HepG2 (cell line): Measurements from ENCODE around the gene NRK. TPM values are rescaled to one million over a fixed set of nuclear protein-coding genes. Genes with fewer than 3 reads are reported as not detected.

Experiments
- ETV5 ChIP-seq: IDR thresholded peaks from 2 replicates; pipeline ENCODE4 v1.6.1; 2018; ENCODE audit warnings: missing biosample characterization, missing genetic modification reagents, inconsistent platforms, borderline replicate concordance
- GATAD2A ChIP-seq: IDR thresholded peaks from 2 replicates; pipeline ENCODE4 v1.6.1; 2016
- JUN ChIP-seq: sonication (generic); formaldehyde crosslinking; IDR thresholded peaks from 2 replicates; pipeline ENCODE4 v1.4.0; 2020; ENCODE audit warnings: mild to moderate bottlenecking, missing genetic modification reagents
- PAF1 ChIP-seq: IDR thresholded peaks from 2 replicates; pipeline ENCODE4 v1.6.1; 2016; ENCODE audit warnings: missing genetic modification reagents, missing compliant biosample characterization
- PRPF4 ChIP-seq: fragments of 200-400 bp; formaldehyde crosslinking; IDR thresholded peaks from 2 replicates; pipeline ENCODE4 v1.6.1; 2016; ENCODE audit warnings: low read length, low read depth; ENCODE audit not compliant: poor library complexity, severe bottlenecking
- TBX2 ChIP-seq: sonication (generic); formaldehyde crosslinking; IDR thresholded peaks from 2 replicates; pipeline ENCODE4 v1.5.0; 2020; ENCODE audit warnings: missing genetic modification reagents, mild to moderate bottlenecking, borderline replicate concordance
- ZBTB38 ChIP-seq: sonication (generic); formaldehyde crosslinking; IDR thresholded peaks from 2 replicates; pipeline ENCODE4 v1.5.1; 2020; ENCODE audit warnings: mild to moderate bottlenecking, missing genetic modification reagents
- ZNF101 ChIP-seq: sonication (generic); formaldehyde crosslinking; IDR thresholded peaks from 2 replicates; pipeline ENCODE4 v1.4.0; 2020; ENCODE audit warnings: mild to moderate bottlenecking, low read depth, missing genetic modification reagents, borderline replicate concordance
- ZNF331 ChIP-seq: sonication (generic); formaldehyde crosslinking; IDR thresholded peaks from 2 replicates; pipeline ENCODE4 v1.4.0; 2020; ENCODE audit warnings: missing genetic modification reagents
- ZNF530 ChIP-seq: sonication (generic); formaldehyde crosslinking; IDR thresholded peaks from 2 replicates; pipeline ENCODE4 v1.5.0; 2020; ENCODE audit warnings: low read depth, mild to moderate bottlenecking, missing genetic modification reagents
- ZNF660 ChIP-seq: sonication (generic); formaldehyde crosslinking; IDR thresholded peaks from 2 replicates; pipeline ENCODE4 v1.5.1; 2020; ENCODE audit warnings: mild to moderate bottlenecking, low read depth, missing genetic modification reagents, borderline replicate concordance
- ZNF678 ChIP-seq: sonication (generic); formaldehyde crosslinking; IDR thresholded peaks from 2 replicates; pipeline ENCODE4 v1.4.0; 2020; ENCODE audit warnings: mild to moderate bottlenecking, missing genetic modification reagents
- ZNF7 ChIP-seq: IDR thresholded peaks from 2 replicates; pipeline ENCODE4 v1.6.1; 2016; ENCODE audit warnings: missing biosample characterization, missing genetic modification reagents
- ZNF878 ChIP-seq: sonication (generic); formaldehyde crosslinking; IDR thresholded peaks from 2 replicates; pipeline ENCODE4 v1.8.1; 2023; ENCODE audit warnings: mild to moderate bottlenecking, missing genetic modification reagents, moderate library complexity
- polyA plus RNA-seq, 8 experiments: library from polyadenylated mRNA; depleted of rRNA in 3 of 8; stranded (reverse) in 7 of 8; unstranded in 1 of 8; fragments of >200 nt; fragmentation: Illumina TruSeq in 4 of 8; extraction: Trizol in 4 of 8; gene quantifications; 2 replicates each; pipeline versions ENCODE4 v1.2.1 to v1.2.3, GENCODE V29; 2011 to 2016; ENCODE audit warnings: low read depth in 4 of 8, missing spikeins in 1 of 8, mixed read lengths in 1 of 8; ENCODE audit not compliant: insufficient read depth in 1 of 8
- total RNA-seq, 5 experiments: library from RNA; depleted of rRNA; stranded (reverse); fragments of >200 nt; fragmentation: Illumina TruSeq; extraction: Trizol; gene quantifications; 2 replicates each; pipeline ENCODE4 v1.2.3, GENCODE V29; 2016; ENCODE audit warnings: low read depth in 1 of 5
- TF ChIP-seq, protein P1 (sequence below), 2 experiments: IDR thresholded peaks; 2 replicates each; pipeline ENCODE4 v1.6.1; 2011 to 2012; ENCODE audit warnings: low read length in 2 of 2, borderline replicate concordance in 1 of 2, low read depth in 1 of 2, mild to moderate bottlenecking in 1 of 2, moderate library complexity in 1 of 2
- TF ChIP-seq, protein P2 (sequence below): sonication (generic); formaldehyde crosslinking; IDR thresholded peaks from 2 replicates; pipeline ENCODE4 v1.4.0; 2020; ENCODE audit warnings: missing genetic modification reagents
- TF ChIP-seq, protein P3 (sequence below): sonication (generic); formaldehyde crosslinking; IDR thresholded peaks from 2 replicates; pipeline ENCODE4 v1.4.0; 2020; ENCODE audit warnings: missing genetic modification reagents, borderline replicate concordance
- TF ChIP-seq, protein P4 (sequence below): sonication (generic); formaldehyde crosslinking; IDR thresholded peaks from 2 replicates; pipeline ENCODE4 v1.5.0; 2020; ENCODE audit warnings: missing genetic modification reagents

Gene NRK
- total and polyA plus RNA-seq, 2 of the 13 experiments (the other 11 are each of a cell fraction or from before 2014, with no cell fraction given) = not detected

DNA sequence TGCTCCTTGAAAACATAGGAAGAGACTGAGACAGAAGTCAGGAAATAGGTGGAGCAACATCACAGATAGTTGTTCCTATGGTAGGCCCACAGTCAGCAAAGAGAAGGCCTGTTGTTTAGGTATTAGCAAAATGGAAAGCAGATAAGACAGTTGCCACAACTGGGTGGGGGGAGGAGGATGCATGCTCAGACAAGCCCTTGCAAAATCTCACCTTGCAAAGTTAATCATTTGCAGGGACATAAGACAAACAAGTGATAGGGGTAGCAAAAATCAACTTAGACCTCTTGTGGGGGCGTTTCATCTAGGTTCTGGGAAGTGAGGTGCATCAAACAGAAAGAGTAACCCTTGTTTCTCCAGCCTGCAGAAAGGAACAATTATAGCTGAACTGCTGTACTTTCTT lies 185.5 kb downstream of the NRK start (continued):
- TF ChIP-seq, protein P1, sequence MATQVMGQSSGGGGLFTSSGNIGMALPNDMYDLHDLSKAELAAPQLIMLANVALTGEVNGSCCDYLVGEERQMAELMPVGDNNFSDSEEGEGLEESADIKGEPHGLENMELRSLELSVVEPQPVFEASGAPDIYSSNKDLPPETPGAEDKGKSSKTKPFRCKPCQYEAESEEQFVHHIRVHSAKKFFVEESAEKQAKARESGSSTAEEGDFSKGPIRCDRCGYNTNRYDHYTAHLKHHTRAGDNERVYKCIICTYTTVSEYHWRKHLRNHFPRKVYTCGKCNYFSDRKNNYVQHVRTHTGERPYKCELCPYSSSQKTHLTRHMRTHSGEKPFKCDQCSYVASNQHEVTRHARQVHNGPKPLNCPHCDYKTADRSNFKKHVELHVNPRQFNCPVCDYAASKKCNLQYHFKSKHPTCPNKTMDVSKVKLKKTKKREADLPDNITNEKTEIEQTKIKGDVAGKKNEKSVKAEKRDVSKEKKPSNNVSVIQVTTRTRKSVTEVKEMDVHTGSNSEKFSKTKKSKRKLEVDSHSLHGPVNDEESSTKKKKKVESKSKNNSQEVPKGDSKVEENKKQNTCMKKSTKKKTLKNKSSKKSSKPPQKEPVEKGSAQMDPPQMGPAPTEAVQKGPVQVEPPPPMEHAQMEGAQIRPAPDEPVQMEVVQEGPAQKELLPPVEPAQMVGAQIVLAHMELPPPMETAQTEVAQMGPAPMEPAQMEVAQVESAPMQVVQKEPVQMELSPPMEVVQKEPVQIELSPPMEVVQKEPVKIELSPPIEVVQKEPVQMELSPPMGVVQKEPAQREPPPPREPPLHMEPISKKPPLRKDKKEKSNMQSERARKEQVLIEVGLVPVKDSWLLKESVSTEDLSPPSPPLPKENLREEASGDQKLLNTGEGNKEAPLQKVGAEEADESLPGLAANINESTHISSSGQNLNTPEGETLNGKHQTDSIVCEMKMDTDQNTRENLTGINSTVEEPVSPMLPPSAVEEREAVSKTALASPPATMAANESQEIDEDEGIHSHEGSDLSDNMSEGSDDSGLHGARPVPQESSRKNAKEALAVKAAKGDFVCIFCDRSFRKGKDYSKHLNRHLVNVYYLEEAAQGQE (IDR thresholded peaks at IDR 0.05; ENCODE audit: borderline replicate concordance in 1 of 2, low read depth in 1 of 2, low read length in 2 of 2) = no peak
- TF ChIP-seq ETV5 (CRISPR knock-in tag) = peak; percentile 78
- TF ChIP-seq TBX2 (CRISPR knock-in tag) = peak; percentile 75; the same call in 1 of the 2 replicates
- no peak for TF ChIP-seq ZNF7 (CRISPR knock-in tag)
- TF ChIP-seq, protein P2, sequence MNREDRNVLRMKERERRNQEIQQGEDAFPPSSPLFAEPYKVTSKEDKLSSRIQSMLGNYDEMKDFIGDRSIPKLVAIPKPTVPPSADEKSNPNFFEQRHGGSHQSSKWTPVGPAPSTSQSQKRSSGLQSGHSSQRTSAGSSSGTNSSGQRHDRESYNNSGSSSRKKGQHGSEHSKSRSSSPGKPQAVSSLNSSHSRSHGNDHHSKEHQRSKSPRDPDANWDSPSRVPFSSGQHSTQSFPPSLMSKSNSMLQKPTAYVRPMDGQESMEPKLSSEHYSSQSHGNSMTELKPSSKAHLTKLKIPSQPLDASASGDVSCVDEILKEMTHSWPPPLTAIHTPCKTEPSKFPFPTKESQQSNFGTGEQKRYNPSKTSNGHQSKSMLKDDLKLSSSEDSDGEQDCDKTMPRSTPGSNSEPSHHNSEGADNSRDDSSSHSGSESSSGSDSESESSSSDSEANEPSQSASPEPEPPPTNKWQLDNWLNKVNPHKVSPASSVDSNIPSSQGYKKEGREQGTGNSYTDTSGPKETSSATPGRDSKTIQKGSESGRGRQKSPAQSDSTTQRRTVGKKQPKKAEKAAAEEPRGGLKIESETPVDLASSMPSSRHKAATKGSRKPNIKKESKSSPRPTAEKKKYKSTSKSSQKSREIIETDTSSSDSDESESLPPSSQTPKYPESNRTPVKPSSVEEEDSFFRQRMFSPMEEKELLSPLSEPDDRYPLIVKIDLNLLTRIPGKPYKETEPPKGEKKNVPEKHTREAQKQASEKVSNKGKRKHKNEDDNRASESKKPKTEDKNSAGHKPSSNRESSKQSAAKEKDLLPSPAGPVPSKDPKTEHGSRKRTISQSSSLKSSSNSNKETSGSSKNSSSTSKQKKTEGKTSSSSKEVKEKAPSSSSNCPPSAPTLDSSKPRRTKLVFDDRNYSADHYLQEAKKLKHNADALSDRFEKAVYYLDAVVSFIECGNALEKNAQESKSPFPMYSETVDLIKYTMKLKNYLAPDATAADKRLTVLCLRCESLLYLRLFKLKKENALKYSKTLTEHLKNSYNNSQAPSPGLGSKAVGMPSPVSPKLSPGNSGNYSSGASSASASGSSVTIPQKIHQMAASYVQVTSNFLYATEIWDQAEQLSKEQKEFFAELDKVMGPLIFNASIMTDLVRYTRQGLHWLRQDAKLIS (CRISPR knock-in tag) = no peak
- TF ChIP-seq ZNF530 (CRISPR knock-in tag) = no peak
- TF ChIP-seq PAF1 (CRISPR knock-in tag) = no peak
- TF ChIP-seq ZNF101 (CRISPR knock-in tag) = no peak
- TF ChIP-seq ZNF331 = peak; percentile 41; the same call in 1 of the 2 replicates
- TF ChIP-seq, protein P3, sequence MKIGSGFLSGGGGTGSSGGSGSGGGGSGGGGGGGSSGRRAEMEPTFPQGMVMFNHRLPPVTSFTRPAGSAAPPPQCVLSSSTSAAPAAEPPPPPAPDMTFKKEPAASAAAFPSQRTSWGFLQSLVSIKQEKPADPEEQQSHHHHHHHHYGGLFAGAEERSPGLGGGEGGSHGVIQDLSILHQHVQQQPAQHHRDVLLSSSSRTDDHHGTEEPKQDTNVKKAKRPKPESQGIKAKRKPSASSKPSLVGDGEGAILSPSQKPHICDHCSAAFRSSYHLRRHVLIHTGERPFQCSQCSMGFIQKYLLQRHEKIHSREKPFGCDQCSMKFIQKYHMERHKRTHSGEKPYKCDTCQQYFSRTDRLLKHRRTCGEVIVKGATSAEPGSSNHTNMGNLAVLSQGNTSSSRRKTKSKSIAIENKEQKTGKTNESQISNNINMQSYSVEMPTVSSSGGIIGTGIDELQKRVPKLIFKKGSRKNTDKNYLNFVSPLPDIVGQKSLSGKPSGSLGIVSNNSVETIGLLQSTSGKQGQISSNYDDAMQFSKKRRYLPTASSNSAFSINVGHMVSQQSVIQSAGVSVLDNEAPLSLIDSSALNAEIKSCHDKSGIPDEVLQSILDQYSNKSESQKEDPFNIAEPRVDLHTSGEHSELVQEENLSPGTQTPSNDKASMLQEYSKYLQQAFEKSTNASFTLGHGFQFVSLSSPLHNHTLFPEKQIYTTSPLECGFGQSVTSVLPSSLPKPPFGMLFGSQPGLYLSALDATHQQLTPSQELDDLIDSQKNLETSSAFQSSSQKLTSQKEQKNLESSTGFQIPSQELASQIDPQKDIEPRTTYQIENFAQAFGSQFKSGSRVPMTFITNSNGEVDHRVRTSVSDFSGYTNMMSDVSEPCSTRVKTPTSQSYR (CRISPR knock-in tag) = peak; percentile 95; the same call in 1 of the 2 replicates
- 0 out of 2 replicates have a peak, but pooled peaks have one; percentile 22 for TF ChIP-seq ZNF878
- TF ChIP-seq ZBTB38 (CRISPR knock-in tag) = no peak
- TF ChIP-seq JUN (CRISPR knock-in tag) = no peak
- TF ChIP-seq ZNF678 (CRISPR knock-in tag) = no peak
- peak; percentile 85 for TF ChIP-seq GATAD2A (CRISPR knock-in tag)
- TF ChIP-seq, protein P4, sequence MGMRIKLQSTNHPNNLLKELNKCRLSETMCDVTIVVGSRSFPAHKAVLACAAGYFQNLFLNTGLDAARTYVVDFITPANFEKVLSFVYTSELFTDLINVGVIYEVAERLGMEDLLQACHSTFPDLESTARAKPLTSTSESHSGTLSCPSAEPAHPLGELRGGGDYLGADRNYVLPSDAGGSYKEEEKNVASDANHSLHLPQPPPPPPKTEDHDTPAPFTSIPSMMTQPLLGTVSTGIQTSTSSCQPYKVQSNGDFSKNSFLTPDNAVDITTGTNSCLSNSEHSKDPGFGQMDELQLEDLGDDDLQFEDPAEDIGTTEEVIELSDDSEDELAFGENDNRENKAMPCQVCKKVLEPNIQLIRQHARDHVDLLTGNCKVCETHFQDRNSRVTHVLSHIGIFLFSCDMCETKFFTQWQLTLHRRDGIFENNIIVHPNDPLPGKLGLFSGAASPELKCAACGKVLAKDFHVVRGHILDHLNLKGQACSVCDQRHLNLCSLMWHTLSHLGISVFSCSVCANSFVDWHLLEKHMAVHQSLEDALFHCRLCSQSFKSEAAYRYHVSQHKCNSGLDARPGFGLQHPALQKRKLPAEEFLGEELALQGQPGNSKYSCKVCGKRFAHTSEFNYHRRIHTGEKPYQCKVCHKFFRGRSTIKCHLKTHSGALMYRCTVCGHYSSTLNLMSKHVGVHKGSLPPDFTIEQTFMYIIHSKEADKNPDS (CRISPR knock-in tag) = no peak
- TF ChIP-seq PRPF4 = no peak
- no peak for TF ChIP-seq ZNF660
